Testis (tissue), 2 donors: ENCODE measurements around the gene EIPR1.

Experiments
- CTCF ChIP-seq, 3 experiments: fragments of 450-650 bp in 2 of 3; fragments of 200-600 bp in 1 of 3; sonication (generic) in 1 of 3; IDR thresholded peaks; one replicate each; pipeline ENCODE4 v1.5.1; 2016 to 2019; ENCODE audit warnings: antibody characterized with exemption in 3 of 3, mild to moderate bottlenecking in 2 of 3, moderate library complexity in 1 of 3
- POLR2A ChIP-seq: fragments of 450-650 bp; IDR thresholded peaks from one replicate; pipeline ENCODE4 v1.6.1; 2017; ENCODE audit warnings: antibody characterized with exemption, mild to moderate bottlenecking, moderate library complexity

DNA sequence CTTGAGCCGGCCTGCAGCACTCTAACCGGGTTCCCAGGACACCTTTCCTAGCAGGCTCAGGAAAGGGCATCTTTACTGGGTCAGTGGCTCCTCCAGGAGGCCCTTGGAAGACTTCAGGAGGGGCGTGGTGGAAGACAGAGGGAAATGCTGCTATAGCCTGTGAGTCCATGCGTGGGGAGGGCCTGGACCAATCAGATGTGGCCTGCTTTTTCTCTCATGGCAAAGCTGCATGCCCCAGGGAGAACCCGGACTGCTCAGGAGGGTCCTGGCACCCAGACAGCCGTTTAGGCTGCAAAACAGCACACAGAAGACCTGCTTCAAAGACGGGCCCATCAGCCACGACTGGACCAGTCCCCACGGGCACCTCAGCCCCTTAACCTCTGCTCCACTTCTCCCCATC lies 84.4 kb downstream of the EIPR1 start:
- TF ChIP-seq CTCF (IDR thresholded peaks at IDR 0.05), result no peak
- TF ChIP-seq POLR2A, result no peak
